ENCODE data around the gene RPL18A.

DNA sequence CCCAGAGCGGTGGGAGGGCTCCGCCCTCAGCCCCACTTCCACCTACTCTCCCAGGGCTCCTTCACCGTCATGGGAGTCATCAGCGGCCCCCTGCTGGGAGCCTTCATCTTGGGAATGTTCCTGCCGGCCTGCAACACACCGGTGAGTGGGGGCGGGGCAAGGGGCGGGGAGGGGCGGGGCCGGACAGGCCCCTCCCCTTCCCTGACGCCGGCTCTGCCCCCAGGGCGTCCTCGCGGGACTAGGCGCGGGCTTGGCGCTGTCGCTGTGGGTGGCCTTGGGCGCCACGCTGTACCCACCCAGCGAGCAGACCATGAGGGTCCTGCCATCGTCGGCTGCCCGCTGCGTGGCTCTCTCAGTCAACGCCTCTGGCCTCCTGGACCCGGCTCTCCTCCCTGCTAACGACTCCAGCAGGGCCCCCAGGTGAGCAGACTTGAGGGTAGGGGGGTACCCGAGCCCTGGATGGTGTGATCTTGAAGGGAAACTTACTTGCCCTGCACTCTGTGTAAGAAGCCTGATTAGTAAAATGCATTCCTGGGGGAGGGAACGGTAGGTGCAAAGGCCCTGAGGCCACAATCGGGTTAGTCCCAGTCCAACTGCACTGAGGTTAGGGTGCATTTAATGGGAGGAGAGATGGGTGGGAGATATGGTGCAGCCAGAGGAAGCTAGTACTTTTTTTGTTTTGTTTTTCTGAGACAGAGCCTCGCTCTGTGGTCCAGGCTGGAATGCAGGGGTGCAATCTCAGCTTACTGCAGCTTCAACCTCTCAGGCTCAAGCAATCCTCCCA is 24.1 kb downstream of the RPL18A start:
- TF ChIP-seq, protein P1, sequence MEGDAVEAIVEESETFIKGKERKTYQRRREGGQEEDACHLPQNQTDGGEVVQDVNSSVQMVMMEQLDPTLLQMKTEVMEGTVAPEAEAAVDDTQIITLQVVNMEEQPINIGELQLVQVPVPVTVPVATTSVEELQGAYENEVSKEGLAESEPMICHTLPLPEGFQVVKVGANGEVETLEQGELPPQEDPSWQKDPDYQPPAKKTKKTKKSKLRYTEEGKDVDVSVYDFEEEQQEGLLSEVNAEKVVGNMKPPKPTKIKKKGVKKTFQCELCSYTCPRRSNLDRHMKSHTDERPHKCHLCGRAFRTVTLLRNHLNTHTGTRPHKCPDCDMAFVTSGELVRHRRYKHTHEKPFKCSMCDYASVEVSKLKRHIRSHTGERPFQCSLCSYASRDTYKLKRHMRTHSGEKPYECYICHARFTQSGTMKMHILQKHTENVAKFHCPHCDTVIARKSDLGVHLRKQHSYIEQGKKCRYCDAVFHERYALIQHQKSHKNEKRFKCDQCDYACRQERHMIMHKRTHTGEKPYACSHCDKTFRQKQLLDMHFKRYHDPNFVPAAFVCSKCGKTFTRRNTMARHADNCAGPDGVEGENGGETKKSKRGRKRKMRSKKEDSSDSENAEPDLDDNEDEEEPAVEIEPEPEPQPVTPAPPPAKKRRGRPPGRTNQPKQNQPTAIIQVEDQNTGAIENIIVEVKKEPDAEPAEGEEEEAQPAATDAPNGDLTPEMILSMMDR (conservative IDR thresholded peaks at IDR 0.05): no peak
- no peak for TF ChIP-seq ZFX (IDR thresholded peaks at IDR 0.05)
